Astrocyte (in vitro differentiated cells and primary cell): Measurements from ENCODE around the gene NSUN7.

ENCODE experiments used
- CTCF ChIP-seq: IDR thresholded peaks from 2 replicates; pipeline ENCODE4 v1.5.1; 2011; ENCODE audit warnings: low read depth, mild to moderate bottlenecking, inconsistent platforms, low read length, moderate library complexity; ENCODE audit not compliant: insufficient read depth
- EZH2 ChIP-seq: IDR thresholded peaks from 2 replicates; pipeline ENCODE4 v1.6.1; 2012; ENCODE audit warnings: mild to moderate bottlenecking, low read length, inconsistent platforms; ENCODE audit not compliant: insufficient read depth

GRCh38 chr4:40831146-40831907 is 81.6 kb downstream of the NSUN7 start:
- TF ChIP-seq EZH2 (no peak), CTCF (no peak)
